T-helper 2 cell treated with Interferon-gamma antibody and Interleukin-4, amounts not matched to agents 5 μg/mL and 100 μg/mL, for 36 hours (primary cell): ENCODE data around the gene FBLIM1.

Source experiments
- DNase-seq: peaks from one replicate; pipeline ENCODE4 v3.0.0; 2021; ENCODE audit warnings: low spot score
- H3K27ac Mint-ChIP-seq: one replicate; pipeline ENCODE4 v1.8.0; 2021; ENCODE audit warnings: mild to moderate bottlenecking, mixed read lengths
- H3K27me3 Mint-ChIP-seq: one replicate; pipeline ENCODE4 v1.8.0; 2021; ENCODE audit warnings: low read depth, mixed read lengths
- H3K36me3 Mint-ChIP-seq: one replicate; pipeline ENCODE4 v1.8.0; 2021; ENCODE audit warnings: low read depth, mixed read lengths
- H3K4me1 Mint-ChIP-seq: one replicate; pipeline ENCODE4 v1.8.0; 2021; ENCODE audit warnings: low read depth, mixed read lengths
- H3K4me3 Mint-ChIP-seq: one replicate; pipeline ENCODE4 v1.8.0; 2022; ENCODE audit warnings: mild to moderate bottlenecking, moderate library complexity, mixed read lengths
- H3K9me3 Mint-ChIP-seq: one replicate; pipeline ENCODE4 v1.8.0; 2021; ENCODE audit warnings: mixed read lengths

Gene FBLIM1, protein sequence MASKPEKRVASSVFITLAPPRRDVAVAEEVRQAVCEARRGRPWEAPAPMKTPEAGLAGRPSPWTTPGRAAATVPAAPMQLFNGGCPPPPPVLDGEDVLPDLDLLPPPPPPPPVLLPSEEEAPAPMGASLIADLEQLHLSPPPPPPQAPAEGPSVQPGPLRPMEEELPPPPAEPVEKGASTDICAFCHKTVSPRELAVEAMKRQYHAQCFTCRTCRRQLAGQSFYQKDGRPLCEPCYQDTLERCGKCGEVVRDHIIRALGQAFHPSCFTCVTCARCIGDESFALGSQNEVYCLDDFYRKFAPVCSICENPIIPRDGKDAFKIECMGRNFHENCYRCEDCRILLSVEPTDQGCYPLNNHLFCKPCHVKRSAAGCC

GRCh38 chr1:15758343-15758931 is at the start of gene FBLIM1:
Gene FBLIM1 (plus strand): TSS chr1:15758795. CDS start chr1:15764984, 6,189 bp downstream.
- Mint-ChIP-seq H3K4me1 (peaks cover 4% of the 10 kb centered on the region), H3K27ac (no peak within 1 kb of the TSS), H3K9me3 (no peaks in the 10 kb centered on the region), H3K4me3 (peak within 1 kb of the TSS; percentile 58), H3K27me3 (peaks cover 51% of the 10 kb centered on the region), H3K36me3 (no peaks in the 10 kb centered on the region)
- no peak for DNase-seq

DNA sequence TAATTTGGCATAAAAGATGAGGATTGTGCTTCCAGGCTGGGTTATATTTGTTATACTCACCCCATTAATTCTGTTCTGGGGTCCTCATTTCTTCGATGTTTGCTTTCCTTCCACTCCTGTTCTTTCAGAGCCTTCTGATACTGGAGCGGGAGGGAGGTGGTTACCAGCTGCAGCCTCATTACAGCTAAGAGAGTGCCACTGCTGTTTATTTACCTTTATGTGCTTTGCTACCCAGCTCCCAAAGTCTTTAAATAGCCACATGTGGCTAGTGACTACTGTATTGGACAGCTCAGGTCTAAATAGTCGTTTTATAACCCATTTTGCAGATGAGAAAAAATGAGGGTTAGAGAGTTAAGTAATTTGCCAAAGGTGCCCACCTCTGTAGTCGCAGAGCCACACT is 49.4 kb upstream of the FBLIM1 start:
- no peaks in the 10 kb centered on the region for H3K9me3 Mint-ChIP-seq
- no peak overlapping the region for H3K27ac Mint-ChIP-seq

DNA sequence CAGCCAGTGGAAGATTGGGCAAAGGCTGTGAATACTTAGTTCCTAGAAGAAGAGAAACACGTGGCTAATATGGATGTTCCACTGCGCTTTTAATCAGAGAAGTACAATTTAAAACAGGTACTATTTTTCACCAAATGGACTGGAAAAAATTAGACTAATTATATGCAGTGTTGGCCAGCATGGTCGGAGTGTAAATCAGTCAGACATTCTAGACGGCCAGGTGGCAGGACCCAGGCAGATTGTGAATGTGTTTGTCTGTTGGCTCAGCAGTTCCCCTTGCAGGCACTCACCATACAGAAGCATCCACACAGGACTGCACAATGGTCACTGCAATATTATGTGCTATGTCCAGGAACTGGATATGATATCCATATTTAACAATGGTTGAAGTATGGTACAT is 46.4 kb upstream of the FBLIM1 start:
- Mint-ChIP-seq H3K4me3 (no peak overlapping the region), H3K27me3 (no peaks in the 10 kb centered on the region), H3K4me1 (no peaks in the 10 kb centered on the region), H3K27ac (no peak overlapping the region), H3K36me3 (peaks cover 3% of the 10 kb centered on the region), H3K9me3 (no peaks in the 10 kb centered on the region)
- no peak for DNase-seq

More for the DNA sequence above, 49.4 kb upstream of the FBLIM1 start:
- no peak for DNase-seq
- Mint-ChIP-seq H3K36me3 (peaks cover 4% of the 10 kb centered on the region), H3K4me1 (no peaks in the 10 kb centered on the region), H3K27me3 (no peaks in the 10 kb centered on the region), H3K4me3 (no peak overlapping the region)

DNA sequence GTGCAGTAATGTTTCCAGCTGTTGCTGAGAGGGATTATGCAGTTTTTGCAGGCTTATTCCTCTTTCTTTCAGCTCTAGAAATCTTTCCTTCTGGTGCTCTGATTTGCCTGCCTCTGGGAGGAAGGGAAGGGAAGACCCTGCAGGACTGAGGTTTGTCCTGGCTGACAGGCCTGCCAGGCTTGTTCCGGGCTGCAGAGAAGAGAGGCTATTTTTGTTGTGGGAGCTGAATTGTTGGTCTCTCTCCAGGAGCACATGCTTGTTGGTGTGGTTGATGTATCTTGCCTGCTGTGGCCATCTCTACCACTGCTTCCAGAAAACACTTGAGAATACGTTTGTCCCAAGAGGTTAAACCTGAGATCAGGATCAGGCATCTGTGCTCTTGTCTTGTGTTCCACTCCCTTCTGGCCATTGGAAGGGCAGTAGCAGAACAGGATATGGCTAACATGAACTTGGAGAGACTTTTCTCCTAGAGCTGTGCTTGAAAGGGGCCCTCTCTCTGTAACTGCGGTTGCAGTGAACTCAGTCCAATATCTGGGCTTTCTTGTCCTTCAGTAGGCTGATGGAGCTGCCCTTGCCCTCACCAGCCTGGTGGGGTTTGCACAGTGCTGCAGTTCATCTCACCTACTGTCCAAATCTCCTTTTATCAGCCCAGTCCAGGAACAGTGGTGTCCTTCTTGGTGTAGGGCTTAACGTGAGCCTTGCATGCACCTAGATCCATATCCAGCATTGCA is 44.0 kb upstream of the FBLIM1 start:
- H3K27ac Mint-ChIP-seq: no peak overlapping the region
- no peak overlapping the region for H3K4me3 Mint-ChIP-seq
- no peaks in the 10 kb centered on the region for H3K9me3 Mint-ChIP-seq
- H3K4me1 Mint-ChIP-seq: no peaks in the 10 kb centered on the region
- peaks cover 6% of the 10 kb centered on the region for H3K36me3 Mint-ChIP-seq
- H3K27me3 Mint-ChIP-seq: no peaks in the 10 kb centered on the region
- no peak for DNase-seq

GRCh38 chr1:15717418-15718125 is 41.0 kb upstream of the FBLIM1 start:
- Mint-ChIP-seq H3K36me3 (peaks cover 10% of the 10 kb centered on the region), H3K4me3 (no peak overlapping the region), H3K4me1 (no peaks in the 10 kb centered on the region), H3K9me3 (no peaks in the 10 kb centered on the region), H3K27me3 (no peaks in the 10 kb centered on the region), H3K27ac (no peak overlapping the region)
- no peak for DNase-seq

- no peak overlapping the region for H3K27ac Mint-ChIP-seq
- peaks cover 10% of the 10 kb centered on the region for H3K36me3 Mint-ChIP-seq
- H3K27me3 Mint-ChIP-seq: no peaks in the 10 kb centered on the region
- no peaks in the 10 kb centered on the region for H3K9me3 Mint-ChIP-seq
- H3K4me3 Mint-ChIP-seq: no peak overlapping the region
- no peaks in the 10 kb centered on the region for H3K4me1 Mint-ChIP-seq
- DNase-seq: no peak
Observed at GRCh38 chr1:15718199-15718601, 40.4 kb upstream of the FBLIM1 start.

GRCh38 chr1:15719381-15720120 is 39.0 kb upstream of the FBLIM1 start:
- no peak for DNase-seq
- Mint-ChIP-seq H3K27me3 (no peaks in the 10 kb centered on the region), H3K36me3 (peaks cover 10% of the 10 kb centered on the region), H3K27ac (no peak overlapping the region), H3K4me1 (no peaks in the 10 kb centered on the region), H3K4me3 (no peak overlapping the region), H3K9me3 (no peaks in the 10 kb centered on the region)

DNA sequence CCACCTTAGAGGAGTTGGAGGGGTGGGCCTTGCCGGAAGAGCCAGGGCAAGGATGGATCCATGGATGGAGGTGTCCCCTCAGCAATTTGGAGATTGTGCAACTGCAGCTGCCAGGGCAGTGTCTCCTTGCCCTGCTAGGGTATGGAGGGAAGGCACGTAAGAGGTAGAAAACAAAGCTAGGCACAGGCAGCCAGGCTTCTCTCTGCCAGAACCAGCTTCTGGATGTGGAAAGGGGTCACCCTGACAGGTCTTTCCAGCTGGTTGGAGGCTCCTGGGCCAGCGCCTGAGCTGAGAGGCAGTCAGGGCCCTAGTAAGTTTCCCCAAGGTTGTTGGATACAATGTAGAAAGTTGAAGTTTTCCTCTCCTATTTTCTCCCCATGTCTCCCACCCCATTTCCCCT is 37.7 kb upstream of the FBLIM1 start:
- no peak overlapping the region for H3K4me3 Mint-ChIP-seq
- H3K27me3 Mint-ChIP-seq: no peaks in the 10 kb centered on the region
- no peak overlapping the region for H3K27ac Mint-ChIP-seq
- no peak for DNase-seq
- no peaks in the 10 kb centered on the region for H3K9me3 Mint-ChIP-seq
- peaks cover 10% of the 10 kb centered on the region for H3K36me3 Mint-ChIP-seq
- H3K4me1 Mint-ChIP-seq: no peaks in the 10 kb centered on the region

DNA sequence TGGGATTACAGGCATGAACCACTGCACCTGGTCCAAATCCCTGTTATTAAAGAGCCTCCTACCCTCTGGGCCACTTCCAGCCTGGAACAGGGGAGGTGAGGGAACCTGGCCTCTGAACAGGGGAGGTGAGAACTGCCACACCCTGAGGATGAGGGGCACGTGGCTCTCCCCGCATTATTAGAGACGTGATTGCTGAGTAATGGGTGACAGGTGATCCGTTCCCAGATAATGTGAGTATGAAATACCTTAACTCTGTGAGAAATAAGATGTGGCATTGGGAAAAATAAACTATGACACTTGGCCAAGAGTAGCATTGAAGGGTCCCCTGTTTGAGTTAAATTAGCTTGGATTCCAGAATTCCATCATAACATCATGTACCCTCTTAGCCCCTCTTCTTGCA is 36.2 kb upstream of the FBLIM1 start:
- H3K36me3 Mint-ChIP-seq: peaks cover 10% of the 10 kb centered on the region
- H3K4me3 Mint-ChIP-seq: no peak overlapping the region
- H3K27ac Mint-ChIP-seq: no peak overlapping the region
- H3K9me3 Mint-ChIP-seq: no peaks in the 10 kb centered on the region
- no peaks in the 10 kb centered on the region for H3K4me1 Mint-ChIP-seq
- H3K27me3 Mint-ChIP-seq: no peaks in the 10 kb centered on the region
- no peak for DNase-seq

DNA sequence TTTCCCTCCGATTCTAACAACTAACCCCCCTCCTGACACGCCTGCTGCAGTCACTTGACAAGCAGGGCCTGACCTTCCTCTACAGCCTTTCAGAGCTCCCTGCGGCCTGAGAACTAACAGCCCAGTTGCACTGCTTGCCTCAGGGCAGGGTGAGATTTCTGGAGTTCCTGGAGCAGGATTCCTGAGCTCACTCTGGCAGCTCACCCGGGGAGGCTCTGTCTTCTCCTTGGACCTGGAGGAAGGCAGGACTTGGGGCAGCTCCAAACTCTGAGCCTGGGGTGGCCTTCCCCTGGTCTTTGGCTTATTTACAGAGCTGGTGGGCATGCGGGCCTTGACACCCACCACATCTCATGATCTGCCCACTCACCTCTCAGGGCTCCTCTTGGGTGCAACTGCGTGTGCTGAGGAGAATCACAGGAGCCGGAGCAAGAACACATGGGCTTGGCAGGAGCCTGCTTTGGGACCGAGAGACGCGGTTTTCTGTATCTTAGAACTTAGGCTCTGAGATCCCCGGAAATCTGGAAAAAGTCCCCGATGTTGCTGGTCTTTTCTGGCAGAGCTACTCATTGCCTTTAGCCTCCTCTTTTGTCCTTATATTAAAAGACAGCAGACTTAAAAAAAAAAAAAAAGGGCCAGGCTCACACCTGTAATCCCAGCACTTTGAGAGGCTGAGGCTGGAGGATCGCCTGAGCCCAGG is 35.6 kb upstream of the FBLIM1 start:
- Mint-ChIP-seq H3K27ac (no peak overlapping the region), H3K36me3 (peaks cover 13% of the 10 kb centered on the region), H3K9me3 (no peaks in the 10 kb centered on the region), H3K4me1 (no peaks in the 10 kb centered on the region), H3K4me3 (no peak overlapping the region), H3K27me3 (no peaks in the 10 kb centered on the region)
- DNase-seq: no peak

- Mint-ChIP-seq H3K27ac (no peak overlapping the region), H3K36me3 (peaks cover 10% of the 10 kb centered on the region), H3K9me3 (no peaks in the 10 kb centered on the region), H3K4me3 (no peak overlapping the region), H3K4me1 (no peaks in the 10 kb centered on the region), H3K27me3 (no peaks in the 10 kb centered on the region)
- no peak for DNase-seq
Observed at GRCh38 chr1:15723631-15724246, 34.9 kb upstream of the FBLIM1 start.

GRCh38 chr1:15724949-15725880 is 33.4 kb upstream of the FBLIM1 start:
- Mint-ChIP-seq H3K27ac (no peak overlapping the region), H3K9me3 (no peaks in the 10 kb centered on the region), H3K4me1 (no peaks in the 10 kb centered on the region), H3K36me3 (peaks cover 7% of the 10 kb centered on the region), H3K27me3 (no peaks in the 10 kb centered on the region), H3K4me3 (no peak overlapping the region)
- DNase-seq: no peak
